Breast epithelium (tissue), 4 donors: ENCODE data around the gene PDLIM5. TPM values are rescaled to one million over a fixed set of nuclear protein-coding genes. Genes with fewer than 3 reads are reported as not detected.

Source experiments
- DNase-seq, 2 donors: peaks; one replicate each; pipeline ENCODE4 v3.0.0-alpha.2; 2019; ENCODE audit warnings: low spot score in 2 of 2
- H3K27ac ChIP-seq, 2 donors: fragments of 200-600 bp; sonication (generic) in 1 of 2; one replicate each; pipeline ENCODE4 v1.5.1; 2016 to 2019; ENCODE audit warnings: mild to moderate bottlenecking in 1 of 2
- H3K27me3 ChIP-seq, 2 donors: fragments of 200-600 bp; sonication (generic) in 1 of 2; one replicate each; pipeline versions ENCODE4 v1.5.1 to v1.6.0; 2017 to 2019; ENCODE audit warnings: control low read depth in 1 of 2, mild to moderate bottlenecking in 1 of 2
- H3K36me3 ChIP-seq: fragments of 200-600 bp; one replicate; pipeline ENCODE4 v1.5.1; 2019
- H3K4me1 ChIP-seq, 2 donors: fragments of 200-600 bp; sonication (generic); one replicate each; pipeline ENCODE4 v1.5.1; 2016 to 2019; ENCODE audit warnings: control low read depth in 1 of 2
- H3K4me3 ChIP-seq, 3 donors: fragments of 200-600 bp; sonication (generic); 1 replicate in 2 of 3; 2 replicates in 1 of 3; pipeline ENCODE4 v1.5.1; 2016 to 2019; ENCODE audit warnings: mild to moderate bottlenecking in 3 of 3, moderate library complexity in 2 of 3
- H3K9me3 ChIP-seq, 2 donors: fragments of 200-600 bp; sonication (generic) in 1 of 2; one replicate each; pipeline ENCODE4 v1.5.1; 2016 to 2019; ENCODE audit warnings: control low read depth in 1 of 2
- POLR2A ChIP-seq: fragments of 450-650 bp; IDR thresholded peaks from one replicate; pipeline ENCODE4 v1.6.1; 2016; ENCODE audit warnings: antibody characterized with exemption, mild to moderate bottlenecking, moderate library complexity
- POLR2AphosphoS5 ChIP-seq, 3 donors: sonication (generic); formaldehyde crosslinking; IDR thresholded peaks; one replicate each; pipeline ENCODE4 v1.6.1; 2017; ENCODE audit warnings: antibody characterized with exemption in 3 of 3
- intact Hi-C: fragments of 100-400 bp; cut with DNase I; formaldehyde crosslinking; loops from one replicate; pipeline ENCODE4 v1.15.1; 2023; ENCODE audit warnings: low total_unique reads
- total RNA-seq, 3 donors: library from RNA; depleted of rRNA; stranded (reverse); fragments of >200 nt; gene quantifications; one replicate each; pipeline ENCODE4 v1.1.0, GENCODE V29; 2016
- TF ChIP-seq, protein P1 (sequence below), 3 donors: fragments of 450-650 bp; IDR thresholded peaks; one replicate each; pipeline ENCODE4 v1.5.1; 2016 to 2017; ENCODE audit warnings: antibody characterized with exemption in 3 of 3, mild to moderate bottlenecking in 3 of 3, moderate library complexity in 3 of 3

Gene PDLIM5
- total RNA-seq, 3 donors from 2014 or later = 120 to 263 (median 158) TPM

DNA sequence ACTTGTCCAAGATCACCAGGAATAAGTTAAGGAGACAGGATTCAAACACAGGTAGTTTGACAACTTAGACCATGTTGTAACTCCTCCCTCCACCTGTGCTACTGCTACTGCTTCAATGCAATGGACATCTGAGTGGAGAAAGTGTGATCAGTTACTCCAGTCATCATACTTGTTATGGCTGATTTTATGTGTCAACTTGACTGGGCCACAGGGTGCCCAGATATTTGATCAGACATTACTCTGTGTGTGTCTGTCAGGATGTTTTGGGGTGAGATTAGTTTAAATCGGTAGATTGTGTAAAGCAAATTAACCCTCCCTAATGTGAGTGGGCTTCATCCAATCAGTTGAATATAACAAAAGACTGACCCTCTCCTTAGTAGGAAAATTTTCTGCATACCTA, 34.8 kb upstream of the PDLIM5 start:
- Histone ChIP-seq H3K27ac (no peak overlapping the region), H3K9me3 (no peaks in the 10 kb centered on the region), H3K4me1 (no peaks in the 10 kb centered on the region), H3K27me3 (no peaks in the 10 kb centered on the region), H3K36me3 (no peaks in the 10 kb centered on the region), H3K4me3 (no peak overlapping the region)
- no peak for DNase-seq
- intact Hi-C loops = no loop called here
- TF ChIP-seq POLR2AphosphoS5 (IDR thresholded peaks at IDR 0.05) (no peak), POLR2A (no peak)
- TF ChIP-seq, protein P1, sequence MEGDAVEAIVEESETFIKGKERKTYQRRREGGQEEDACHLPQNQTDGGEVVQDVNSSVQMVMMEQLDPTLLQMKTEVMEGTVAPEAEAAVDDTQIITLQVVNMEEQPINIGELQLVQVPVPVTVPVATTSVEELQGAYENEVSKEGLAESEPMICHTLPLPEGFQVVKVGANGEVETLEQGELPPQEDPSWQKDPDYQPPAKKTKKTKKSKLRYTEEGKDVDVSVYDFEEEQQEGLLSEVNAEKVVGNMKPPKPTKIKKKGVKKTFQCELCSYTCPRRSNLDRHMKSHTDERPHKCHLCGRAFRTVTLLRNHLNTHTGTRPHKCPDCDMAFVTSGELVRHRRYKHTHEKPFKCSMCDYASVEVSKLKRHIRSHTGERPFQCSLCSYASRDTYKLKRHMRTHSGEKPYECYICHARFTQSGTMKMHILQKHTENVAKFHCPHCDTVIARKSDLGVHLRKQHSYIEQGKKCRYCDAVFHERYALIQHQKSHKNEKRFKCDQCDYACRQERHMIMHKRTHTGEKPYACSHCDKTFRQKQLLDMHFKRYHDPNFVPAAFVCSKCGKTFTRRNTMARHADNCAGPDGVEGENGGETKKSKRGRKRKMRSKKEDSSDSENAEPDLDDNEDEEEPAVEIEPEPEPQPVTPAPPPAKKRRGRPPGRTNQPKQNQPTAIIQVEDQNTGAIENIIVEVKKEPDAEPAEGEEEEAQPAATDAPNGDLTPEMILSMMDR (IDR thresholded peaks at IDR 0.05) = no peak

- intact Hi-C loops = no loop called here
- TF ChIP-seq, protein P1 (IDR thresholded peaks at IDR 0.05) = no peak
- TF ChIP-seq POLR2A (no peak), POLR2AphosphoS5 (IDR thresholded peaks at IDR 0.05) (no peak)
- no peak for DNase-seq
- Histone ChIP-seq H3K27ac (no peak overlapping the region), H3K4me3 (no peak overlapping the region), H3K9me3 (no peaks in the 10 kb centered on the region), H3K4me1 (no peaks in the 10 kb centered on the region), H3K27me3 (no peaks in the 10 kb centered on the region), H3K36me3 (no peaks in the 10 kb centered on the region)
Measured at GRCh38 chr4:94419549-94419948, 32.2 kb upstream of the PDLIM5 start.

DNA sequence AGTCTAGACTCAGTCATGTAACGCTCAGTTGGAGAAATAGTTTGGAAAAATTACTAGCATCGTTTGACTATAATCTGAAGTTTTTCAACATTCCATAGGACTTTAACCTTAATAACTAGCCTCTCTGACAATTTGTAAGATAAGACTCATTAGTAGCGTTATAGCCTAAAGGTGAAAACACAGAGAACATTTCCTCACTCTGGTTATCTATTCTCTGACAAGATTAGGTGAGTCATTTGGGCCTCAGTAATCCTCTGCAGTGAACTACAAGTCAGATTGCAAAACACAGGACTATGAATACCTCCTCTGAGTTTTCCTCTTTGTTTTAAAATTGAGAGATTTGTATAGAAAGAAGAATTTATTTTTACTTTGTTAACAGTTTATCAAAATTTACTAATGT, 31.8 kb upstream of the PDLIM5 start:
- H3K27me3 ChIP-seq = no peaks in the 10 kb centered on the region
- intact Hi-C loops = no loop called here
- H3K4me3 ChIP-seq = no peak overlapping the region
- no peaks in the 10 kb centered on the region for H3K4me1 ChIP-seq
- TF ChIP-seq POLR2AphosphoS5 (IDR thresholded peaks at IDR 0.05) (no peak), POLR2A (no peak)
- TF ChIP-seq, protein P1 (IDR thresholded peaks at IDR 0.05) = no peak
- no peaks in the 10 kb centered on the region for H3K36me3 ChIP-seq
- no peak for DNase-seq
- no peaks in the 10 kb centered on the region for H3K9me3 ChIP-seq
- H3K27ac ChIP-seq = no peak overlapping the region

DNA sequence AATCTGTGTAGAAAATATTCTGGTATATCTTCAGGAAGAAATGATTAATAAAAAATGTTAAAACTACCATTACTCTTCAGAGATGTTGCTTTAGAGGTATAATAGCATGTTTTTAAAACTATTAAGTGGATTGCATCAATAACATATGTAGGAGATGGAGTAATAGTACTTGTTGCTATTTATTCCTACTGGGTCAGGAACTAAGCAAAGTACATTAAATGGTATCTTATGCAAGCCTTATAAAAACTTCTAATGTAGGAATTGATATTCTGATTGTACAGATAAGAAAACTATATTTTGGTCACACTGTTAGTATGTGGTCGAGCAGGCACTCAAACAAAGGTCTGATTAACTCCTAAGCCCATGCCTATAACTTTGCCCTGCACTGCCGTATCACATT, 31.4 kb upstream of the PDLIM5 start:
- intact Hi-C loops = no loop called here
- Histone ChIP-seq H3K4me1 (no peaks in the 10 kb centered on the region), H3K27me3 (no peaks in the 10 kb centered on the region), H3K36me3 (no peaks in the 10 kb centered on the region), H3K9me3 (peaks cover 0 to 1% of the 10 kb centered on the region in 2 donors), H3K27ac (no peak overlapping the region), H3K4me3 (no peak overlapping the region)
- DNase-seq = no peak
- TF ChIP-seq POLR2A (no peak), POLR2AphosphoS5 (IDR thresholded peaks at IDR 0.05) (no peak)
- TF ChIP-seq, protein P1 (IDR thresholded peaks at IDR 0.05) = no peak

- Histone ChIP-seq H3K4me1 (no peaks in the 10 kb centered on the region), H3K27me3 (no peaks in the 10 kb centered on the region), H3K9me3 (peaks cover 17 to 24% of the 10 kb centered on the region in 2 donors), H3K27ac (no peak overlapping the region), H3K4me3 (no peak overlapping the region), H3K36me3 (no peaks in the 10 kb centered on the region)
- no peak for DNase-seq
- TF ChIP-seq POLR2A = no peak
- no peak for TF ChIP-seq POLR2AphosphoS5 (IDR thresholded peaks at IDR 0.05)
- TF ChIP-seq, protein P1 (IDR thresholded peaks at IDR 0.05) = no peak
- intact Hi-C loops = no loop called here
Measured at GRCh38 chr4:94426783-94427182, 25.0 kb upstream of the PDLIM5 start.
